Keratinocyte (primary cell): ENCODE measurements around the gene GTPBP6.

Experiments used
- CTCF ChIP-seq, 3 experiments: IDR thresholded peaks in 1 of 3; conservative IDR thresholded peaks in 1 of 3; optimal IDR thresholded peaks in 1 of 3; 2 replicates in 2 of 3; 3 replicates in 1 of 3; pipeline versions ENCODE3 to v1.5.1; 2011; ENCODE audit warnings: low read length in 3 of 3, mild to moderate bottlenecking in 3 of 3, moderate library complexity in 2 of 3, control low read depth in 1 of 3, inconsistent platforms in 1 of 3; ENCODE audit not compliant: insufficient read depth in 2 of 3; ENCODE audit errors: extremely low read depth in 1 of 3
- EZH2 ChIP-seq: IDR thresholded peaks from one replicate; pipeline ENCODE4 v1.6.1; 2012; ENCODE audit warnings: inconsistent platforms, mild to moderate bottlenecking, low read length, moderate library complexity

- no peak for TF ChIP-seq CTCF (optimal IDR thresholded peaks at IDR 0.05 in 1 of 3, IDR thresholded peaks at IDR 0.05 in 1 of 3, conservative IDR thresholded peaks at IDR 0.05 in 1 of 3; ENCODE audit: extremely low read depth in 1 of 3, insufficient read depth in 2 of 3, low read length in 3 of 3)
- no peak for TF ChIP-seq EZH2
Observed at GRCh38 chrX:334971-335757, 16.6 kb upstream of the GTPBP6 start.
